GM12878 (cell line): ENCODE data around the gene PTPN2.

Source experiments
- CHD2 ChIP-seq: IDR thresholded peaks from 2 replicates; pipeline ENCODE4 v1.6.1; 2011; ENCODE audit warnings: low read depth, low read length, improper control_type of control experiment, borderline replicate concordance
- HCFC1 ChIP-seq: fragments of 150-350 bp; IDR thresholded peaks from 2 replicates; pipeline ENCODE4 v1.6.1; 2014; ENCODE audit warnings: low read length
- MXI1 ChIP-seq: fragments of 150-350 bp; IDR thresholded peaks from 2 replicates; pipeline ENCODE4 v1.6.1; 2011; ENCODE audit warnings: low read depth, mild to moderate bottlenecking, inconsistent platforms, low read length, improper control_type of control experiment
- POLR2A ChIP-seq: IDR thresholded peaks from 2 replicates; pipeline ENCODE4 v1.6.1; 2011; ENCODE audit warnings: low read depth, mild to moderate bottlenecking, low read length
- ZZZ3 ChIP-seq: IDR thresholded peaks from 2 replicates; pipeline ENCODE4 v1.6.1; 2011; ENCODE audit warnings: low read depth; ENCODE audit not compliant: control insufficient read depth, insufficient read length
- TF ChIP-seq, protein P1 (sequence below): fragments of 450-650 bp; IDR thresholded peaks from 2 replicates; pipeline ENCODE4 v1.6.1; 2016; ENCODE audit warnings: mild to moderate bottlenecking, moderate library complexity, borderline replicate concordance
- TF ChIP-seq, protein P2 (sequence below): fragments of 450-650 bp; IDR thresholded peaks from 2 replicates; pipeline ENCODE4 v1.6.1; 2017; ENCODE audit warnings: antibody characterized with exemption, mild to moderate bottlenecking, moderate library complexity
- TF ChIP-seq, protein P3 (sequence below), 3 experiments: IDR thresholded peaks in 2 of 3; conservative IDR thresholded peaks in 1 of 3; 2 replicates each; pipeline ENCODE4 v1.5.1; 2011; ENCODE audit warnings: low read depth in 3 of 3, low read length in 3 of 3, mild to moderate bottlenecking in 3 of 3, control low read depth in 2 of 3, moderate library complexity in 2 of 3, inconsistent platforms in 1 of 3, mixed read lengths in 1 of 3; ENCODE audit not compliant: control insufficient read depth in 2 of 3, insufficient read depth in 1 of 3; ENCODE audit errors: extremely low read depth in 1 of 3

DNA sequence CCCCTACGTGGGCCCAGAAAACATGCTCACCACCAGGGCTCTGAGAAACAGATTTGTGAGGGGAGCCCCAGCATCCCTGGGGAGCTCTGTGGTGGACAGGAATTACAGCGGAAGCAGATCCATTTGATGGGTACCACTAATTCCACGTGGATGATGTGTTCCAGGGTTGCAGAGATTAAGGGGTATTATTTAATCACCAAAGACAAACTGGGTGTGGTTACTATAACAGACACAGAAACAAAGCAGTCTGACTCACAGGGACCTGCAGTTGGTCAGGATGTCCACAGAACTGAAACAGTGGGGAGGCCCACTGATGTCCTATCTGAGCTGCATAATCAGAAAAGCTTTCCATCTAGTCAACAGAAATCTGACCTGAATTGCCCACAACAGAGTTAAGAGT lies 115.4 kb downstream of the PTPN2 start:
- TF ChIP-seq, protein P1, sequence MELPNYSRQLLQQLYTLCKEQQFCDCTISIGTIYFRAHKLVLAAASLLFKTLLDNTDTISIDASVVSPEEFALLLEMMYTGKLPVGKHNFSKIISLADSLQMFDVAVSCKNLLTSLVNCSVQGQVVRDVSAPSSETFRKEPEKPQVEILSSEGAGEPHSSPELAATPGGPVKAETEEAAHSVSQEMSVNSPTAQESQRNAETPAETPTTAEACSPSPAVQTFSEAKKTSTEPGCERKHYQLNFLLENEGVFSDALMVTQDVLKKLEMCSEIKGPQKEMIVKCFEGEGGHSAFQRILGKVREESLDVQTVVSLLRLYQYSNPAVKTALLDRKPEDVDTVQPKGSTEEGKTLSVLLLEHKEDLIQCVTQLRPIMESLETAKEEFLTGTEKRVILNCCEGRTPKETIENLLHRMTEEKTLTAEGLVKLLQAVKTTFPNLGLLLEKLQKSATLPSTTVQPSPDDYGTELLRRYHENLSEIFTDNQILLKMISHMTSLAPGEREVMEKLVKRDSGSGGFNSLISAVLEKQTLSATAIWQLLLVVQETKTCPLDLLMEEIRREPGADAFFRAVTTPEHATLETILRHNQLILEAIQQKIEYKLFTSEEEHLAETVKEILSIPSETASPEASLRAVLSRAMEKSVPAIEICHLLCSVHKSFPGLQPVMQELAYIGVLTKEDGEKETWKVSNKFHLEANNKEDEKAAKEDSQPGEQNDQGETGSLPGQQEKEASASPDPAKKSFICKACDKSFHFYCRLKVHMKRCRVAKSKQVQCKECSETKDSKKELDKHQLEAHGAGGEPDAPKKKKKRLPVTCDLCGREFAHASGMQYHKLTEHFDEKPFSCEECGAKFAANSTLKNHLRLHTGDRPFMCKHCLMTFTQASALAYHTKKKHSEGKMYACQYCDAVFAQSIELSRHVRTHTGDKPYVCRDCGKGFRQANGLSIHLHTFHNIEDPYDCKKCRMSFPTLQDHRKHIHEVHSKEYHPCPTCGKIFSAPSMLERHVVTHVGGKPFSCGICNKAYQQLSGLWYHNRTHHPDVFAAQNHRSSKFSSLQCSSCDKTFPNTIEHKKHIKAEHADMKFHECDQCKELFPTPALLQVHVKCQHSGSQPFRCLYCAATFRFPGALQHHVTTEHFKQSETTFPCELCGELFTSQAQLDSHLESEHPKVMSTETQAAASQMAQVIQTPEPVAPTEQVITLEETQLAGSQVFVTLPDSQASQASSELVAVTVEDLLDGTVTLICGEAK = no peak
- TF ChIP-seq POLR2A = no peak
- TF ChIP-seq HCFC1 = no peak
- TF ChIP-seq CHD2 = no peak
- no peak for TF ChIP-seq MXI1
- TF ChIP-seq ZZZ3 = no peak
- TF ChIP-seq, protein P2, sequence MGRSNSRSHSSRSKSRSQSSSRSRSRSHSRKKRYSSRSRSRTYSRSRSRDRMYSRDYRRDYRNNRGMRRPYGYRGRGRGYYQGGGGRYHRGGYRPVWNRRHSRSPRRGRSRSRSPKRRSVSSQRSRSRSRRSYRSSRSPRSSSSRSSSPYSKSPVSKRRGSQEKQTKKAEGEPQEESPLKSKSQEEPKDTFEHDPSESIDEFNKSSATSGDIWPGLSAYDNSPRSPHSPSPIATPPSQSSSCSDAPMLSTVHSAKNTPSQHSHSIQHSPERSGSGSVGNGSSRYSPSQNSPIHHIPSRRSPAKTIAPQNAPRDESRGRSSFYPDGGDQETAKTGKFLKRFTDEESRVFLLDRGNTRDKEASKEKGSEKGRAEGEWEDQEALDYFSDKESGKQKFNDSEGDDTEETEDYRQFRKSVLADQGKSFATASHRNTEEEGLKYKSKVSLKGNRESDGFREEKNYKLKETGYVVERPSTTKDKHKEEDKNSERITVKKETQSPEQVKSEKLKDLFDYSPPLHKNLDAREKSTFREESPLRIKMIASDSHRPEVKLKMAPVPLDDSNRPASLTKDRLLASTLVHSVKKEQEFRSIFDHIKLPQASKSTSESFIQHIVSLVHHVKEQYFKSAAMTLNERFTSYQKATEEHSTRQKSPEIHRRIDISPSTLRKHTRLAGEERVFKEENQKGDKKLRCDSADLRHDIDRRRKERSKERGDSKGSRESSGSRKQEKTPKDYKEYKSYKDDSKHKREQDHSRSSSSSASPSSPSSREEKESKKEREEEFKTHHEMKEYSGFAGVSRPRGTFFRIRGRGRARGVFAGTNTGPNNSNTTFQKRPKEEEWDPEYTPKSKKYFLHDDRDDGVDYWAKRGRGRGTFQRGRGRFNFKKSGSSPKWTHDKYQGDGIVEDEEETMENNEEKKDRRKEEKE = no peak
- TF ChIP-seq, protein P3, sequence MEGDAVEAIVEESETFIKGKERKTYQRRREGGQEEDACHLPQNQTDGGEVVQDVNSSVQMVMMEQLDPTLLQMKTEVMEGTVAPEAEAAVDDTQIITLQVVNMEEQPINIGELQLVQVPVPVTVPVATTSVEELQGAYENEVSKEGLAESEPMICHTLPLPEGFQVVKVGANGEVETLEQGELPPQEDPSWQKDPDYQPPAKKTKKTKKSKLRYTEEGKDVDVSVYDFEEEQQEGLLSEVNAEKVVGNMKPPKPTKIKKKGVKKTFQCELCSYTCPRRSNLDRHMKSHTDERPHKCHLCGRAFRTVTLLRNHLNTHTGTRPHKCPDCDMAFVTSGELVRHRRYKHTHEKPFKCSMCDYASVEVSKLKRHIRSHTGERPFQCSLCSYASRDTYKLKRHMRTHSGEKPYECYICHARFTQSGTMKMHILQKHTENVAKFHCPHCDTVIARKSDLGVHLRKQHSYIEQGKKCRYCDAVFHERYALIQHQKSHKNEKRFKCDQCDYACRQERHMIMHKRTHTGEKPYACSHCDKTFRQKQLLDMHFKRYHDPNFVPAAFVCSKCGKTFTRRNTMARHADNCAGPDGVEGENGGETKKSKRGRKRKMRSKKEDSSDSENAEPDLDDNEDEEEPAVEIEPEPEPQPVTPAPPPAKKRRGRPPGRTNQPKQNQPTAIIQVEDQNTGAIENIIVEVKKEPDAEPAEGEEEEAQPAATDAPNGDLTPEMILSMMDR (IDR thresholded peaks at IDR 0.05 in 2 of 3, conservative IDR thresholded peaks at IDR 0.05 in 1 of 3; ENCODE audit: control insufficient read depth in 2 of 3, extremely low read depth in 1 of 3, insufficient read depth in 1 of 3, low read depth in 3 of 3, low read length in 3 of 3) = no peak
